Muscle layer of duodenum (tissue), 2 donors: ENCODE data around the gene RNU6-1.

Source experiments
- H3K27ac ChIP-seq: one replicate; pipeline ENCODE4 v1.7.0; 2013; ENCODE audit warnings: mild to moderate bottlenecking, low read length
- H3K27me3 ChIP-seq: one replicate; pipeline ENCODE4 v1.7.0; 2013; ENCODE audit warnings: low read depth, mild to moderate bottlenecking, control low read depth, low read length
- H3K36me3 ChIP-seq, 2 donors: one replicate each; pipeline ENCODE4 v1.7.0; 2013; ENCODE audit warnings: low read length in 2 of 2, control low read depth in 1 of 2, mild to moderate bottlenecking in 1 of 2; ENCODE audit not compliant: insufficient read depth in 2 of 2, control insufficient read depth in 1 of 2
- H3K4me1 ChIP-seq, 2 donors: one replicate each; pipeline ENCODE4 v1.7.0; 2013; ENCODE audit warnings: low read length in 2 of 2, mild to moderate bottlenecking in 2 of 2, control low read depth in 1 of 2, moderate library complexity in 1 of 2; ENCODE audit not compliant: insufficient read depth in 2 of 2, control insufficient read depth in 1 of 2
- H3K4me3 ChIP-seq, 2 donors: one replicate each; pipeline ENCODE4 v1.7.0; 2013; ENCODE audit warnings: low read length in 2 of 2, low read depth in 1 of 2, mild to moderate bottlenecking in 1 of 2
- H3K9me3 ChIP-seq, 2 donors: one replicate each; pipeline ENCODE4 v1.7.0; 2013; ENCODE audit warnings: low read length in 2 of 2, control low read depth in 1 of 2, mild to moderate bottlenecking in 1 of 2; ENCODE audit not compliant: control insufficient read depth in 1 of 2
- donor health status: healthy.

RNU6-1 gene

DNA sequence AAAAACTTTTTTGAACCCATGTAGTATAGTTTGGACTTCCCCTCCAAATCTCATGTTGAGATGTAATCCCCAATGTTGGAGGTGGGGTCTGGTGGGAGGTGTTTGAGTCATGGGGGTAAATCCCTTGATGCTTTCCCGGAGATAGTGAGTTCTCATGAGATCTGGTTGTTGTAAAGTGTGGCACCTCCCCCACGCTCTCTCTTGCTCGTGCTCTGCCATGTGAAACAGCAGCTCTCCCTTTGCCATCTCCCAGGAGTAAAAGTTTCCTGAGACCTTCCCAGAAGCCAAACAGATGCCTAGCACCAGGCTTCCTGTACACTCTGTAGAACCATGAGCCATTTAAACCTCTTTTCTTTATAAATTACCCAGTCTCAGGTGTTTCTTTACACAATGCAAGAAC is 16.0 kb upstream of the RNU6-1 start:
- Histone ChIP-seq H3K4me1 (no peaks in the 10 kb centered on the region), H3K9me3 (no peaks in the 10 kb centered on the region), H3K4me3 (no peak overlapping the region), H3K36me3 (no peaks in the 10 kb centered on the region), H3K27ac (no peak overlapping the region), H3K27me3 (no peaks in the 10 kb centered on the region)

DNA sequence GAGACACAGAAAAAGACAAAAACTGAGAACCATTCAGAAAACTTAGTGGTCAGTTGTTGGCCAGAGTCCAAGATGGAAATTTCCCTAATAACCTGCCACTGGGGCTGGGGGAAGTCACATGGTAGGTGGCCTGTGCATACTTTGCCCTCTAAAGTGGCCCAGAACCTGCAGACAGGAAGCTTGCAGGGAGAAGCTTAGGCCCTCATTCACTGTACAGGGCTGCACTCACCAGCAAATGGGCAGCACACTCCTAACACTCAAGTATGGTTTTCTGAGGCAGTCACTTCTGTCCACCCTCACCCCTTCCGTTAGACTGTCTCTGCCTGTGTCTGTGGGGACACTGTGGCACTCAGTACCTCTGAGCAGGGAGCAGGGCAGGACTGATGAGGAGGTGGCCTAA is 14.5 kb upstream of the RNU6-1 start:
- no peak overlapping the region for H3K4me3 ChIP-seq
- H3K4me1 ChIP-seq = no peaks in the 10 kb centered on the region
- no peaks in the 10 kb centered on the region for H3K27me3 ChIP-seq
- H3K27ac ChIP-seq = no peak overlapping the region
- no peaks in the 10 kb centered on the region for H3K36me3 ChIP-seq
- H3K9me3 ChIP-seq = no peaks in the 10 kb centered on the region

GRCh38 chr15:67853454-67853853 is 13.6 kb upstream of the RNU6-1 start:
- no peaks in the 10 kb centered on the region for H3K36me3 ChIP-seq
- no peak overlapping the region for H3K4me3 ChIP-seq
- no peaks in the 10 kb centered on the region for H3K4me1 ChIP-seq
- H3K9me3 ChIP-seq = no peaks in the 10 kb centered on the region
- no peaks in the 10 kb centered on the region for H3K27me3 ChIP-seq
- no peak overlapping the region for H3K27ac ChIP-seq

DNA sequence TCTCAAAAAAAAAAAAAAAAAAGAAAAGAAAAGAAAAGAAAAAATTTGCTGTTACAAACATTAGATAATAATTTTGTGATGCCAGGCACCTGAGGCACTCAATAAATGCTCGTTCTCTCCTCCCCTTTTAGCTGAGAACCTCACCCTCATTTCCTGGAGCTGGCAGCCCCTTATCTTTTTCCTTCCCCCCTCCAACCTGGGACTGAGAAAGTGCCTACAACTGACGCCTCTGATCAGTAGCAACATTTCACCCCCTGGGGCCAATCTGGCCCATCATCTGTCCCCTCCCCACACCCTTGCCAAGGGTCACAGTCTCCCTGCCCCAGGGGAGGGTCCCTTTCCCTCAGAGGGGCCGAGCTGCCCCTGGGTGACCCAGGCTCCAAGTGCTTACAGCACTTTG is 12.6 kb upstream of the RNU6-1 start:
- Histone ChIP-seq H3K27ac (no peak overlapping the region), H3K27me3 (no peaks in the 10 kb centered on the region), H3K9me3 (no peaks in the 10 kb centered on the region), H3K36me3 (no peaks in the 10 kb centered on the region), H3K4me1 (no peaks in the 10 kb centered on the region), H3K4me3 (no peak overlapping the region)

DNA sequence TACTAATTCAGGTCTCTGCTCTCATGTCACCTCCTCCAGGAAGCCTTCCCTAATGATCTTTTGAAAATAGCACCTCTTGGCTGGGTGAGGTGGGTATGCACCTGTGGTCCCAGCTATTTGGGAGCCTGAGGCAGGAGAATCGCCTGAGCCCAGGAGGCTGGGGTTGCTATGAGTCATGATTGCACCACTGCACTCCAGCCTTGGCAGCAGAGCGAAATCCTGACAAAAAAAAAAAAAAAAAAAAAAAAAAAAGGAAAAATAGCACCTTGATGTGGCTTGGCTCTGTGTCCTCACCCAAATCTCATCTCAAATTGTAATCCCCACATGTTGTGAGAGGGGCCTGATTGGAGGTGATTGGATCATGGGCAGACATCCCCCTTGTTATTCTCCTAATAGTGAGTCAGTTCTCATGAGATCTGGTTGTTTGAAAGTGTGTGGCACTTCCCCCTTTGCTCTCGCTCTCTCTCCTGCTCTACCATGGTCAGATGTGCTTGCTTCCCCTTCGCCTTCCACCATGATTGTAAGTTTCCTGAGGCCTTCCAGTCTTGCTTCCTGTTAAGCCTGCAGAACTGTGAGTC is 11.2 kb upstream of the RNU6-1 start:
- Histone ChIP-seq H3K27ac (no peak overlapping the region), H3K36me3 (no peaks in the 10 kb centered on the region), H3K4me1 (no peaks in the 10 kb centered on the region), H3K27me3 (no peaks in the 10 kb centered on the region), H3K9me3 (no peaks in the 10 kb centered on the region), H3K4me3 (no peak overlapping the region)

DNA sequence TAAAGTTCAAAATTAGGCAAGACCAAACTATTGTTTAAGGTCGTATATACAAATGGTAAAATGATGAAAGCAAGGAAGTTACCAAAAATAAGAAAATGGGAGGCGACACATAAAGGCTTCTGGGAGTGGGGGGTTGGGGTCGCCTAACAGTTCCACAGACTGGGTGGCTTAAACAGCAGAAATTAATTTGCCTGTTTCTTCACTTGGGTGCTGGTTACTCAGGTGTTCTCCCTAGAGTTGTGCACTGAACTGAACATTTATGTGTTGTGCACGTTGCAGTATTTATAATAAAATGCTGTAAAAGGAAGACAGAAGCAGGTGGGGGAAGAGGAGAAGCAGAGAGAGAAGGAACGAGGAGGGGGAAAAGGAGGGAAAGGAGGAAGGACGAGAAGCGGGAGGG is 10.5 kb upstream of the RNU6-1 start:
- H3K27ac ChIP-seq = no peak overlapping the region
- H3K4me3 ChIP-seq = no peak overlapping the region
- no peaks in the 10 kb centered on the region for H3K4me1 ChIP-seq
- no peaks in the 10 kb centered on the region for H3K36me3 ChIP-seq
- H3K9me3 ChIP-seq = no peaks in the 10 kb centered on the region
- H3K27me3 ChIP-seq = no peaks in the 10 kb centered on the region

- no peaks in the 10 kb centered on the region for H3K4me1 ChIP-seq
- H3K36me3 ChIP-seq = no peaks in the 10 kb centered on the region
- no peaks in the 10 kb centered on the region for H3K9me3 ChIP-seq
- no peak overlapping the region for H3K4me3 ChIP-seq
- H3K27me3 ChIP-seq = no peaks in the 10 kb centered on the region
- H3K27ac ChIP-seq = no peak overlapping the region
Measured at GRCh38 chr15:67849538-67849937, 9.7 kb upstream of the RNU6-1 start.

DNA sequence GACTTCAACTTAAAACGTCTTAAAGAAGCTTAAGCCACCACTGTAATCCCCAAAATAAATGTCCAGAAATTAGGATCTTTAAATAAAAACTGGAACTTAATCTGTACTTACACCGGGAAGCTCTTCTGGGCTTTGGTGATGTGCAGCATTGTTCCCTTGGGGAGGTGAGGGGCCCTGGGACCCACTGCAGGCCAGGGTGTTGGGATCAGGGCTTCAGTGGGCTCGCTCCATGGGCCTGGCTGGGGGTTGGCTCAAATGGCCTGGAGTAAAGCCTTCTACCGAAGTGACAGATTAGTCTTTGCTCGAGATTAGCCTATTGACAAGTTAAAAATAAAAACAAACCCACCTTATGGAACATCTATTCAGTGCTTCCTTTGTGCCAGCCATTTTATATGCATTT is 6.1 kb upstream of the RNU6-1 start:
- no peaks in the 10 kb centered on the region for H3K9me3 ChIP-seq
- no peaks in the 10 kb centered on the region for H3K27me3 ChIP-seq
- no peak overlapping the region for H3K4me3 ChIP-seq
- H3K27ac ChIP-seq = no peak overlapping the region
- no peaks in the 10 kb centered on the region for H3K4me1 ChIP-seq
- no peaks in the 10 kb centered on the region for H3K36me3 ChIP-seq

- H3K9me3 ChIP-seq = no peaks in the 10 kb centered on the region
- H3K27me3 ChIP-seq = no peaks in the 10 kb centered on the region
- no peaks in the 10 kb centered on the region for H3K36me3 ChIP-seq
- H3K4me3 ChIP-seq = no peak overlapping the region
- no peaks in the 10 kb centered on the region for H3K4me1 ChIP-seq
- H3K27ac ChIP-seq = no peak overlapping the region
Measured at GRCh38 chr15:67843571-67844387, 3.9 kb upstream of the RNU6-1 start.

- no peak overlapping the region for H3K27ac ChIP-seq
- no peaks in the 10 kb centered on the region for H3K27me3 ChIP-seq
- no peaks in the 10 kb centered on the region for H3K4me1 ChIP-seq
- H3K4me3 ChIP-seq = no peak overlapping the region
- H3K9me3 ChIP-seq = no peaks in the 10 kb centered on the region
- H3K36me3 ChIP-seq = no peaks in the 10 kb centered on the region
Measured at GRCh38 chr15:67843092-67843501, 3.3 kb upstream of the RNU6-1 start.

GRCh38 chr15:67841513-67841762 is 1.6 kb upstream of the RNU6-1 start:
- Histone ChIP-seq H3K4me1 (no peaks in the 10 kb centered on the region), H3K4me3 (peak overlapping the region; percentile 76 to 89), H3K9me3 (no peaks in the 10 kb centered on the region), H3K27ac (peak overlapping the region; percentile 90), H3K36me3 (no peaks in the 10 kb centered on the region), H3K27me3 (no peaks in the 10 kb centered on the region)
